HS-5 (cell line): Measurements from ENCODE around the gene LMF2.
"Not testable (repeated sequence)": the region's sequence is repeated elsewhere in the genome, so short reads cannot be mapped to it uniquely, and the experiment has no call there.

Source experiments
- DNase-seq: peaks from one replicate; pipeline ENCODE4 v3.0.0-alpha.2; 2012; ENCODE audit warnings: low read depth

The LMF2 gene

DNA sequence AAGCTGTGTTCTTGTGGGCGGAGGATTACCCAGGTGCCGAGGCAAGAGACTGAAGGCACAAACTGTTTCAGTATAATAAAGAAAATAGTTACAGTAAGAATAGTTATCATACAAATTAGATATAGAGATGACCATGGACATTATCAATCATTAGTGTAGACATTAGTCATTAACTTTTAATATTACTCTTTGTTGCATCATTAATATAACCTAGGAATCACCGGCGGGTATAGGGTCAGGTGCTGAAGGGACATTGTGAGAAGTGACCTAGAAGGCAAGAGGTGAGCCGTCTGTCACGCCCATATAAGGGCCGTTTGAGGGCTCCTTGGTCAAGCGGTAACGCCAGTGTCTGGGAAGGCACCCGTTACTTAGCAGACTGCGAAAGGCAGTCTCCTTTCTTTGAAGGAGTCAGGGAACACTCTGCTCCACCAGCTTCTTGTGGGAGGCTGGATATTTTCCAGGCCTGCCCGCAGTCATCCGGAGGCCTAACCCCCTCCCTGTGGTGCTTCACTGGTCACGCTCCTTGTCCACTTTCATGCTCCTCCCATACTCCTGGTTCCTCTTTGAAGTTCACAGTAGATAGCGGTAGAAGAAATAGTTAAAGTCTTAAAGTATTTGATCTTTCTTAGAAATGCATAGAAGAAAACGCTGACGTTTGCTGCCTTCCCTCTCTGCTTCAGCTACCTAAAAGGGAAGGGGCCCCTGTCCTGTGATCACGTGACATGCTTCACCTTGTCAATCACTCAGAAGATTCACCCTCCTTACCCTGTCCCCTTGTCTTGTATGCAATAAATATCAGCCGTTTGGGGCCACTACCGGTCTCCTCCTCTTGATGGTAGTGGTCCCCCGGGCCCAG is 26.6 kb upstream of the LMF2 start:
- not testable (repeated sequence) for DNase-seq

- DNase-seq = no peak
Measured at GRCh38 chr22:50532824-50533796, 25.6 kb upstream of the LMF2 start.

GRCh38 chr22:50531962-50532674 is 24.6 kb upstream of the LMF2 start:
- no peak for DNase-seq

DNA sequence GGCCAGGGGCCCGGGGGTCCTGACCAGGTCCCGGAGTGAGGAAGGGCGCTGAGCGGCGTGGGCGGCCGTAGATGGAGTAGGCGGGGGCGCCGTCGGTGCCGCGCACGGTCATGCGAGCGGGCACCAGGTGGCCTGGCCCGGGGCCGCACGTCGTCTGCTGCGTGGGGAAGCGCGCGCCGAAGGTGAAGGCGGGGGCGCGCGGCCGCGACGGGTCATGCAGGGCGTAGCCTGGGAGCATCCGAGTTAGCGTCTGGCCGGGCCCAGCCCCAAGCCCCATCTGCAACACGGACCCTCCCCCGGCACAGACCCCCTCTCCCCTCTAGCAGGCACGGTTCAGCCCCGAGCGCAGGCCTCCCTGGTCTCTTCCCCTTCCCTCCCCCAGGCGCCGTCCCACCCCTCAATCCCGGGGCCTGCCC is 24.1 kb upstream of the LMF2 start:
- no peak for DNase-seq

DNA sequence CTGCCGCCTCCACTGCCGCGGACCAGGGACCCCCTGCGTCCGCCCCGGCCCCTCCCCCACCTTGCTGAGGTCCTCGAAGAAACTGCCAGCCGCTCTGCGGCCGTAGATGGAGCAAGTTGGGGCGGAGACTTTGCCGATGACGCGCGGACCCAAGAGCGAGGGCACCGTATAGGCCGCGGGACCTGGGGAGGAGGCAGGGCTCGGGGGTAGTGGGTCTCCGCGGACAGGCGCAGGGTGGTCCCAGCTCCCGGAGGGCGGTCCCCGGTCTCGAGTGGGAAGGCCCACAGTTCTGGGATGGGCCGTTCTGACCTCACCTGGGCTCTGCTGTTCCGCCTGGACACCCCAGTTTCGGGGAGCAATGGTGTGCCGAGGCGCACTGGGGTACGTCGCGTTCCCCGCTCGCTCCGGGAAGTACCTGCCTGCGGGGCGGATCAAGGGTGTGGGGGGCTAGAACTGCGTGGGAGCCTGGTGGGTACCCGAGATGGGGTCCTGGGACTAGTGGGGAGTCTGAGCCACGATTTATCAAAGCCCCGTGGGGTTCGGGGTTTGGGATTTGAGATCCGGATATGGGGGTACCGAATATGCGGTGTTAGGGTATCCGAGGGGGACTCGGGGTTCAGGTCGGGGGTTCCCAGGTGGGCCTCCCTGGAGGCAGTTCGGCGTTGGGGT is 23.5 kb upstream of the LMF2 start:
- no peak for DNase-seq

DNA sequence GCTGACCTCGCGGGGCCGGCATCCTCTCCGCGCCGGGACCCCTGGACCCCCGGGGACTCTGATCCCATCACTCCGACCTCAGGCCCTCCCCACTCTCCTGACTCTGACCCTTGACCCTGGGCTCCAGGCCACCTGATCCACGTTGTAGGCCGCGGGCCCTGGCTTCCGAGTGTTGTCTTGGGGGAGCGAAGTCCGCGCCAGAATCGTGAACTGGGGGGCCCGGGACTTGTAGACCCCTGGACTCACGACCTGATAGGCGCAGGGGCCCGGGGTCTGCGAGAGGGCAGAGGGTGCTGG is 23.0 kb upstream of the LMF2 start:
- DNase-seq = no peak

DNA sequence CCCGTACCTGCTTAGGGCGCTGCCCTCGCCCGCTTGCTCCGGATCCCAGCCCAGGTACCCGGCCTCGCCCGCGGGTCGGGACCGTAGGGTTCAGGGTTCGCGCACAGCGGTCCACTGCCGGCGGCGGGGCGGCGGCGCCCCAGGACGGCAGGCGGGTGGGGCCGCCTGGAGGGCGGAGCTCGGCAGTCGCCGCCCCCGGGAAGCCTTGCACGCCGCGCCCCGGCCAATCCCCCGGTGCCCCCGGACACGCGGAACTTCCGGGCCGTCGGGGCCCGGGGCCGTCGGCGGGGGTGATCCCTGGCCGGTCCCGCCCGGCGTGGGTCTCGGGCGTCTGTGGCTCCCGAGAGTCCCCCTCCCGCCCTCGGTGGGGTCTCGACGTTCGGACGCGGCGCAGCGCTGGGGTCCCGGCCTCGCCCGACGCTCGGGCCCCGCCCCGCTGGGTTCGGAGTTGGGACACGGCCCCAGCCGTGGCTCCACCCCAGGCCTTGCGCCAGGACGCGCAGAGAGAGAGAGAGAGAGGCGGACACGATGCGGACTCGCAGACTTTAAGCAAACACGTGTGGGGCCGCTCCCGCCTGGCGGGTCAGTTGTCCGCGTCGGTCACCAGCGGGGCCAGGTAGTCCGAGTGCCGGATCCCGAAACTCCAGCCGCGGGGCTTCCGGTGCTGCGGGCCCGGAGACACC is 22.5 kb upstream of the LMF2 start, which contains the start of gene TYMP:
Gene TYMP (minus strand): TSS at position 116 of the 683 bp plus-strand sequence. CDS start 303 bp downstream, outside the sequence.
- no peak for DNase-seq

GRCh38 chr22:50529416-50529896 is 22.0 kb upstream of the LMF2 start:
- no peak for DNase-seq

- DNase-seq = no peak
Measured at GRCh38 chr22:50528682-50529415, 21.3 kb upstream of the LMF2 start.

- DNase-seq = no peak
Measured at GRCh38 chr22:50527921-50528681, 20.6 kb upstream of the LMF2 start.

- no peak for DNase-seq
Measured at GRCh38 chr22:50526834-50527801, 19.6 kb upstream of the LMF2 start.

GRCh38 chr22:50526108-50526833 is 18.8 kb upstream of the LMF2 start:
- DNase-seq = no peak

DNA sequence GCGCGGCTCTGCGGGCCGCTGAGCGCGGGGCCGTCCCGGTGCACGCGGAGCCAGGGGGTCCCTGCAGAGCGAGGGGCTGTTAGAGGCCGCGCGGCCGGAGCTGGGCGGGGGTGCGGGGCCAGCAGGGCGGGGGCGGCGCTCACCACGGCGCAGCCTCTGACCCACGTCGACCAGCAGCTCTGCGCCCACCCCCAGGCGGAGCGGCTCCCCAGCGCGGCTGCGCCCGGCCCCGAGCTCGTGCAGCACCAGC is 18.3 kb upstream of the LMF2 start:
- DNase-seq = no peak

DNA sequence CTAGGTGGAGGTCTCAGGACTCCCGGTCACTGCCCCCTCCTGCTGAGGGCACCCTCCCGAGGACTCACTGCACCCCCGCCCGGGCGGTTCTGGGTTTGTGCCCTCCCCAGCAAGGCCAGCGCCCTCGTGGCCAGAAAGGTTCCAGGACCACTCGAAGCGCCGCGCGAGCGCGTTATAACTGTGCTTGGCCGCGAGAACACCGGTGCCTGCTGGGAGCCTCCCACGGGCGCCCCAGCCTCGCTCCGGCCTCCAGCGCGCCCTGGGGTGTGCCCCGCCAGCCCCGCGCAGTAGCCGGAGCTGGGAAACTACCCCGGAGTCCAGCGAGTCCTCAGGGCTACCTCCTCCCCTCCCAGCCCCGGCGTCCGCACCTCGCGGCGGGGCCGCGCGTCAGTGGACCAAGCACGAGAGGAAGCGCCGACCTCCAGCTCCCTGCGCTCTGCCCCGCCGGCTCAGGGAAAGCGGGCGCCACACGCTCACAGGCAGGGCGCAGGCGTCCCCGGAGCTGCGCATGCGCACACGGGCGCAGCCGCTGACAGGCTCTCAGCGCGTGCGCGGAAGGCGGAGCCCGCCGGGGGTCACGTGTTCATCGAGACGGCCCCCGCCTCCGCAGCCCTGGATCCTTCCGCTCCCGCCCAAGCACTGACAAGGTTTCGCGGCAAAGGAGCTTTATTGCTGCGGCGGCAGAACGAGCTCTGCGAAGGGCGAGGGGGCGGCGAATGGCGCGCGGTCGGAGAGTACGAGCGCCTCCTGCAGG is 17.8 kb upstream of the LMF2 start, which contains the start of gene SCO2:
Gene SCO2 (minus strand): TSS at position 495 of the 754 bp plus-strand sequence. CDS start 1,187 bp downstream, outside the sequence.
- no peak for DNase-seq

DNA sequence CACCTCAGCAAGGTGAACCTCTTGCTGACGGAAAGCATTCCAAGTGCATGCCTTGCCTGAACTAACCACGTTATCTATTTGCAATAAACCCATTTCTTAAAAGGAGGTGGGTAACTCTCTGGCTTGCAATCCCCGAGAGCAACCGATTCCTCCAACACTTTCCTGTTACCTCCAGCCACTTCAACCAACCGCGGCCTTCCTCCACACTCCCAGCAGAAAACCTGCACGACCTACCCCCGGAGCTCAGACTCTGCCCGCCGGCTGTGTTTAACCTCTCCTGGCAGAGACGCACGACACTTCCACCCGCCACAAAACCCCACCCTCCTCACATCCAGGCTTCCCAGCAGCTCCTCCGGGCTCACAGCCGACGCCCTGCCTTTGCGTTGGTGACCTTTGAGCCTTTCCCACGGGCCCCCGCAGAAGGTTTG is 17.2 kb upstream of the LMF2 start:
- DNase-seq = no peak

- no peak for DNase-seq
Measured at GRCh38 chr22:50523806-50524675, 16.5 kb upstream of the LMF2 start.
